Neural progenitor cell (in vitro differentiated cells): ENCODE measurements around the gene C3orf20.

Source experiments
- CTCF ChIP-seq: fragments of 200-600 bp; sonication (generic); IDR thresholded peaks from 2 replicates; pipeline ENCODE4 v1.5.1; 2017; ENCODE audit warnings: antibody characterized with exemption, mild to moderate bottlenecking
- EZH2 ChIP-seq: fragments of 200-600 bp; sonication (generic); IDR thresholded peaks from 2 replicates; pipeline ENCODE4 v1.6.1; 2017; ENCODE audit warnings: antibody characterized with exemption, mild to moderate bottlenecking, moderate library complexity
- EZH2phosphoT487 ChIP-seq: fragments of 200-600 bp; sonication (generic); IDR thresholded peaks from 2 replicates; pipeline ENCODE4 v1.6.1; 2017; ENCODE audit warnings: antibody characterized with exemption

- TF ChIP-seq CTCF (no peak), EZH2 (no peak), EZH2phosphoT487 (no peak)
These were observed 49.5 kb upstream of the C3orf20 start for GRCh38 chr3:14625443-14625842.
